OCI-LY7 (cell line): ENCODE data around the gene DOC2A. TPM values are rescaled to one million over a fixed set of nuclear protein-coding genes. Genes with fewer than 3 reads are reported as not detected.

ENCODE experiments used
- BruUV-seq: library from RNA; stranded (reverse); fragments of 400-500 nt; replicated peaks from 2 replicates; lab custom pipeline; 2021; lab: Mats Ljungman, UMichigan
- CTCF ChIA-PET: fragments of 300-600 bp; sonication (Branson Sonifier 250); formaldehyde crosslinking; loops from one replicate; lab custom pipeline; 2022; ENCODE audit warnings: antibody characterized with exemption; ENCODE audit not compliant: unreplicated experiment; lab: Charles Lee
- POLR2A ChIA-PET: fragments of 300-600 bp; sonication (Branson Sonifier 250); formaldehyde crosslinking; loops from one replicate; lab custom pipeline; 2022; ENCODE audit warnings: antibody characterized with exemption; lab: Charles Lee
- DNase-seq: peaks from one replicate; pipeline ENCODE4 v3.0.0-alpha.2; 2015; ENCODE audit warnings: low spot score
- H2AFZ ChIP-seq: fragments of 200-600 bp; sonication (generic), shearing (Covaris generic); 2 replicates; pipeline ENCODE4 v1.6.1; 2014; ENCODE audit warnings: mild to moderate bottlenecking, antibody characterized with exemption, low read length, moderate library complexity
- H3K27ac ChIP-seq: fragments of 200-600 bp; sonication (generic); 2 replicates; pipeline ENCODE4 v1.5.1; 2014; ENCODE audit warnings: mixed run types, low read depth, mild to moderate bottlenecking, moderate library complexity, low read length, inconsistent platforms; ENCODE audit not compliant: poor library complexity, severe bottlenecking
- H3K36me3 ChIP-seq: fragments of 200-600 bp; sonication (generic); 2 replicates; pipeline ENCODE4 v1.6.1; 2014; ENCODE audit warnings: mild to moderate bottlenecking, antibody characterized with exemption, low read length, moderate library complexity, mixed read lengths; ENCODE audit not compliant: insufficient read depth
- H3K4me1 ChIP-seq: fragments of 200-600 bp; sonication (generic); 2 replicates; pipeline ENCODE4 v1.5.1; 2014; ENCODE audit warnings: mild to moderate bottlenecking, low read length; ENCODE audit not compliant: insufficient read depth, poor library complexity, severe bottlenecking
- H3K4me2 ChIP-seq: fragments of 200-600 bp; sonication (generic); 2 replicates; pipeline ENCODE4 v1.6.1; 2014; ENCODE audit warnings: mild to moderate bottlenecking, low read length
- H3K4me3 ChIP-seq: fragments of 200-600 bp; sonication (generic); 2 replicates; pipeline ENCODE4 v1.5.1; 2014; ENCODE audit warnings: mild to moderate bottlenecking, low read depth, low read length; ENCODE audit not compliant: poor library complexity, severe bottlenecking
- H3K79me2 ChIP-seq: fragments of 200-600 bp; sonication (generic); 2 replicates; pipeline ENCODE4 v1.6.1; 2016; ENCODE audit warnings: low read depth, mild to moderate bottlenecking, low read length, moderate library complexity, mixed read lengths; ENCODE audit not compliant: insufficient read depth
- H3K9me2 ChIP-seq: fragments of 200-600 bp; sonication (generic); 2 replicates; pipeline ENCODE4 v1.6.1; 2016; ENCODE audit warnings: mild to moderate bottlenecking, low read length, mixed read lengths; ENCODE audit not compliant: insufficient read depth
- H3K9me3 ChIP-seq: fragments of 200-600 bp; sonication (generic); 2 replicates; pipeline ENCODE4 v1.6.1; 2014; ENCODE audit warnings: mild to moderate bottlenecking, mixed run types, low read length, mixed read lengths
- H4K20me1 ChIP-seq: fragments of 200-600 bp; sonication (generic); 2 replicates; pipeline ENCODE4 v1.6.1; 2014; ENCODE audit warnings: mild to moderate bottlenecking, antibody characterized with exemption, low read length, moderate library complexity, mixed read lengths; ENCODE audit not compliant: insufficient read depth
- EZH2phosphoT487 ChIP-seq: fragments of 200-600 bp; sonication (generic); IDR thresholded peaks from 2 replicates; pipeline ENCODE4 v1.6.1; 2018; ENCODE audit warnings: low read depth, borderline replicate concordance, mild to moderate bottlenecking, mixed run types, antibody characterized with exemption, low read length, moderate library complexity, mixed read lengths
- intact Hi-C: fragments of 100-400 bp; cut with micrococcal nuclease; formaldehyde crosslinking; loops from one replicate; pipeline ENCODE4 v1.10.0; 2022; ENCODE audit not compliant: unreplicated experiment
- total RNA-seq, 2 experiments: library from RNA; depleted of rRNA in 1 of 2; stranded (reverse); fragments of >200 nt in 1 of 2; shearing (Covaris generic) in 1 of 2; gene quantifications; 2 replicates each; pipeline ENCODE4 v1.2.3, GENCODE V29; 2014 to 2022
- TF ChIP-seq, protein P1 (sequence below): fragments of 200-600 bp; sonication (generic); conservative IDR thresholded peaks from 2 replicates; pipeline ENCODE4 v1.5.1; 2014; ENCODE audit warnings: mild to moderate bottlenecking, antibody characterized with exemption, low read length, moderate library complexity, mixed read lengths

Gene DOC2A
- total RNA-seq, 2 experiments from 2014 or later, result 0.91 TPM; not detected in 1

DNA sequence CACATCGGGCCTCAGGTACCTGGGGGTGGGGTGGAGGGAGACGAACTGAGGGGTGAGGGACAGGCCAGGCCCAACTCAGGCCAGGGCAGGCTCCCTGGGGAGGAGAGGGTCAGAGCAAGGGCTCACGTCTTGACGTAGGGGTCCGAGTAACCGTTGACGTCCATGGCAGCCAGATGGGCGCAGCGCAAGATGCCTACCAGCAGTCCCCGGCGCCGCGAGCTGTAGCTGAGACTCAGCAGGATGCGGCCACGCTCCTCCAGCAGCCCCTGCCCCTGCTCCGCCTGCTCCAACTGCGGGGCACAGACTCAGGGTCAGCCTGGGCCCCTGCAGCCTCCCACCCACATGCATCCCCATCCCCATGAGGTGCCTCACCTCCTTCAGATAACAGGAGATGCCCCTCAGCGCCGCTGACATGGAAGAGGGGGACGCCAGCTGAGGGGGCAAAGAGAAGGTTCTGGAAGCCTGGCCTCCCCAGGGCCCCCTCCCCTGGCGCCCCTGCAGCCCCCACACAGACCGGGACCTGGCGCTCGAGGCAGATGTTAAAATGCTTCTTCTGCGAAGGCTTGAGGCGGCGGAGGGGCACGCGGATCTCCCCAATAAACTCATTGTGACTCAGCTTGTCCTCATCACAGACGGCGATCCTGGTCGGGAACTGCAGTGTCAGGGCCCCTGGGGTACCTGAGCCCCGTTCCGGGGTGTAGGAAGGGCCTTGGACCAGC, 4.0 kb downstream of the DOC2A start:
- POLR2A ChIA-PET, result no interaction called here
- BruUV-seq, result no TSS peak

DNA sequence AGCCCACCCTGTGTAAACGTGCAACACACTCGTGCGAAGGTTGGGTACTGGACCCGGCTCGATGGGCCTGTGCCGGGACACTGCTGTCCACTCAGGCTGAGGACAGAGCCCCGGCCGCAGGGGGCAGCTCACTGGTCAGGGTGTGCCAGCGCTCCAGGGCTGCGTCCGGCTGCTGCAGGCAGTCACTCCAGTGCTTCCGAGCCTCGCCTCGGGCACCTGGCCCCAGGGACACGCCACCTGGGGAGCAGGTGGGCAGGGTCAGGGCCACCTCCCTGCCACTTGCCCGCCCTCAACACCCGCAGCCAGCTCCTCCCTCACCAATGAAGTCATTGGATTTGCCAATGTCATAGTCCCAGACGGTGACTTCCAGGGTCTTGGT, 4.7 kb downstream of the DOC2A start:
- ChIA-PET CTCF (no interaction called here), POLR2A (no interaction called here)
- H3K4me1 ChIP-seq, result peaks cover under 1% of the 10 kb centered on the region
- H3K4me2 ChIP-seq, result no peak overlapping the region
- H3K27ac ChIP-seq, result no peak overlapping the region
- intact Hi-C loops, result no loop called here
- H3K9me3 ChIP-seq, result no peaks in the 10 kb centered on the region
- no TSS peak for BruUV-seq
- H3K4me3 ChIP-seq, result no peak overlapping the region
- H4K20me1 ChIP-seq, result no peaks in the 10 kb centered on the region
- DNase-seq, result no peak
- no peaks in the 10 kb centered on the region for H3K79me2 ChIP-seq
- TF ChIP-seq EZH2phosphoT487, result no peak
- TF ChIP-seq, protein P1, sequence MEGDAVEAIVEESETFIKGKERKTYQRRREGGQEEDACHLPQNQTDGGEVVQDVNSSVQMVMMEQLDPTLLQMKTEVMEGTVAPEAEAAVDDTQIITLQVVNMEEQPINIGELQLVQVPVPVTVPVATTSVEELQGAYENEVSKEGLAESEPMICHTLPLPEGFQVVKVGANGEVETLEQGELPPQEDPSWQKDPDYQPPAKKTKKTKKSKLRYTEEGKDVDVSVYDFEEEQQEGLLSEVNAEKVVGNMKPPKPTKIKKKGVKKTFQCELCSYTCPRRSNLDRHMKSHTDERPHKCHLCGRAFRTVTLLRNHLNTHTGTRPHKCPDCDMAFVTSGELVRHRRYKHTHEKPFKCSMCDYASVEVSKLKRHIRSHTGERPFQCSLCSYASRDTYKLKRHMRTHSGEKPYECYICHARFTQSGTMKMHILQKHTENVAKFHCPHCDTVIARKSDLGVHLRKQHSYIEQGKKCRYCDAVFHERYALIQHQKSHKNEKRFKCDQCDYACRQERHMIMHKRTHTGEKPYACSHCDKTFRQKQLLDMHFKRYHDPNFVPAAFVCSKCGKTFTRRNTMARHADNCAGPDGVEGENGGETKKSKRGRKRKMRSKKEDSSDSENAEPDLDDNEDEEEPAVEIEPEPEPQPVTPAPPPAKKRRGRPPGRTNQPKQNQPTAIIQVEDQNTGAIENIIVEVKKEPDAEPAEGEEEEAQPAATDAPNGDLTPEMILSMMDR, result no peak
- no peak overlapping the region for H2AFZ ChIP-seq
- H3K36me3 ChIP-seq, result peaks cover 15% of the 10 kb centered on the region; the same call in 1 of the 2 replicates
- H3K9me2 ChIP-seq, result no peaks in the 10 kb centered on the region

More for the DNA sequence above, 4.0 kb downstream of the DOC2A start:
- no peak overlapping the region for H3K4me3 ChIP-seq
- TF ChIP-seq, protein P1, result no peak
- no peak for TF ChIP-seq EZH2phosphoT487
- no peak overlapping the region for H2AFZ ChIP-seq
- CTCF ChIA-PET, result no interaction called here
- intact Hi-C loops, result no loop called here
- no peaks in the 10 kb centered on the region for H4K20me1 ChIP-seq
- H3K9me2 ChIP-seq, result no peaks in the 10 kb centered on the region
- H3K27ac ChIP-seq, result no peak overlapping the region
- peaks cover 2% of the 10 kb centered on the region for H3K4me1 ChIP-seq
- H3K79me2 ChIP-seq, result no peaks in the 10 kb centered on the region
- peaks cover 15% of the 10 kb centered on the region; the same call in 1 of the 2 replicates for H3K36me3 ChIP-seq
- no peak overlapping the region for H3K4me2 ChIP-seq
- H3K9me3 ChIP-seq, result no peaks in the 10 kb centered on the region
- no peak for DNase-seq
